Body of pancreas (tissue), 4 donors: ENCODE results near the gene SERAC1.
"Not testable (repeated sequence)": the region's sequence is repeated elsewhere in the genome, so short reads cannot be mapped to it uniquely, and the experiment has no call there.

ENCODE experiments used
- CTCF ChIP-seq, 7 experiments: fragments of 450-650 bp in 4 of 7; fragments of 200-600 bp in 3 of 7; sonication (generic) in 3 of 7; IDR thresholded peaks; one replicate each; pipeline ENCODE4 v1.5.1; 2016 to 2019; ENCODE audit warnings: antibody characterized with exemption in 7 of 7
- POLR2A ChIP-seq, 3 donors: fragments of 450-650 bp; IDR thresholded peaks; one replicate each; pipeline ENCODE4 v1.6.1; 2016; ENCODE audit warnings: antibody characterized with exemption in 3 of 3, mild to moderate bottlenecking in 2 of 3

- TF ChIP-seq CTCF, POLR2A (IDR thresholded peaks at IDR 0.05): not testable (repeated sequence)
These were observed 1.6 kb upstream of the SERAC1 start for GRCh38 chr6:158169634-158170033.
